Islet of Langerhans (tissue), 1 donor: ENCODE measurements around the gene ZNF574.

ENCODE experiments used
- FAIRE-seq: peaks from one replicate; lab custom pipeline; 2011; peaks lifted over from hg19 to GRCh38; lab: Jason Lieb, UNC

Gene ZNF574

GRCh38 chr19:42129399-42130253 lies 53.7 kb downstream of the ZNF574 start:
- FAIRE-seq = no peak

GRCh38 chr19:42130254-42130573 lies 54.2 kb downstream of the ZNF574 start:
- no peak for FAIRE-seq
